HCT116 (cell line): ENCODE data around the gene ZNF483. TPM values are rescaled to one million over a fixed set of nuclear protein-coding genes. Genes with fewer than 3 reads are reported as not detected.
A peak's percentile ranks its signal among the peaks of the same experiment; 100 is the strongest.
"Not testable (repeated sequence)": the region's sequence is repeated elsewhere in the genome, so short reads cannot be mapped to it uniquely, and the experiment has no call there.

Experiments
- ATAC-seq: fragments of 200-7000 bp; cut with Tn5 transposase; 2 replicates; pipeline ENCODE4 v1.9.1; 2020; ENCODE audit warnings: mild to moderate bottlenecking, moderate library complexity
- BruUV-seq: library from RNA; stranded (reverse); fragments of 400-500 nt; replicated peaks from 2 replicates; lab custom pipeline; 2021; lab: Mats Ljungman, UMichigan
- CTCF ChIA-PET: fragments of 300-600 bp; sonication (Branson Sonifier 250); formaldehyde crosslinking; loops from one replicate; lab custom pipeline; 2021; ENCODE audit warnings: antibody characterized with exemption; lab: Charles Lee
- POLR2A ChIA-PET: fragments of 300-600, 350-600 bp; sonication (Branson Sonifier 250); formaldehyde crosslinking; loops from one replicate; lab custom pipeline; 2021; ENCODE audit warnings: antibody characterized with exemption; lab: Charles Lee
- RAD21 ChIA-PET, 2 experiments: fragments of 300-600 bp; sonication (Branson Sonifier 250); formaldehyde crosslinking; loops; one replicate each; lab custom pipeline; 2023; ENCODE audit warnings: low total read pairs in 2 of 2; ENCODE audit not compliant: uncharacterized antibody in 2 of 2, unreplicated experiment in 2 of 2, low non-redundant PET in 1 of 2; lab: Charles Lee
- DNase-seq: peaks from one replicate; pipeline ENCODE4 v3.0.0-alpha.2; 2010; ENCODE audit warnings: low read depth, low spot score
- H2AFZ ChIP-seq: fragments of 200-600 bp; shearing (Covaris generic), sonication (generic); 2 replicates; pipeline ENCODE4 v1.6.1; 2017; ENCODE audit warnings: low read depth, mixed run types, mixed read lengths, antibody characterized with exemption, low read length; ENCODE audit not compliant: poor library complexity, severe bottlenecking
- H3K27ac ChIP-seq: 2 replicates; pipeline ENCODE4 v1.5.1; 2012; ENCODE audit warnings: low read depth, low read length
- H3K27me3 ChIP-seq: fragments of 200-600 bp; sonication (generic); 2 replicates; pipeline ENCODE4 v1.6.1; 2016; ENCODE audit warnings: mixed run types, low read length, mixed read lengths; ENCODE audit not compliant: insufficient read depth
- H3K36me3 ChIP-seq, 2 experiments: fragments of 200-500 bp in 1 of 2; fragments of 200-600 bp in 1 of 2; sonication (Bioruptor generic) in 1 of 2; sonication (generic) in 1 of 2; 2 replicates each; pipeline versions ENCODE4 v1.5.1 to v1.6.1; 2014 to 2016; ENCODE audit warnings: low read length in 2 of 2, inconsistent platforms in 1 of 2, mixed read lengths in 1 of 2, mixed run types in 1 of 2; ENCODE audit not compliant: insufficient read depth in 2 of 2, control insufficient read depth in 1 of 2
- H3K4me1 ChIP-seq, 2 experiments: fragments of 200-600 bp in 1 of 2; sonication (generic) in 1 of 2; 2 replicates each; pipeline versions ENCODE4 v1.5.1 to v1.6.1; 2012 to 2017; ENCODE audit warnings: low read length in 2 of 2, inconsistent platforms in 1 of 2, mild to moderate bottlenecking in 1 of 2, mixed read lengths in 1 of 2, mixed run types in 1 of 2, moderate library complexity in 1 of 2; ENCODE audit not compliant: insufficient read depth in 2 of 2, control insufficient read depth in 1 of 2
- H3K4me2 ChIP-seq: fragments of 200-600 bp; sonication (generic); 2 replicates; pipeline ENCODE4 v1.6.1; 2017; ENCODE audit warnings: mixed run types, low read length, mixed read lengths
- H3K4me3 ChIP-seq, 2 experiments: fragments of 200-600 bp in 1 of 2; sonication (generic) in 1 of 2; replicated peaks in 1 of 2; 2 replicates each; pipeline ENCODE4 v1.5.1; 2011 to 2016; ENCODE audit warnings: low read length in 2 of 2, control low read depth in 1 of 2, low read depth in 1 of 2, mild to moderate bottlenecking in 1 of 2, mixed read lengths in 1 of 2, mixed run types in 1 of 2
- H3K79me2 ChIP-seq: fragments of 200-600 bp; sonication (generic); 2 replicates; pipeline ENCODE4 v1.6.1; 2017; ENCODE audit warnings: mild to moderate bottlenecking, mixed run types, low read length, moderate library complexity, mixed read lengths; ENCODE audit not compliant: insufficient read depth
- H3K9ac ChIP-seq: fragments of 200-600 bp; sonication (generic); 2 replicates; pipeline ENCODE4 v1.6.1; 2016; ENCODE audit warnings: low read length, mixed read lengths
- H3K9me2 ChIP-seq: fragments of 200-600 bp; sonication (generic), shearing (Covaris generic); 2 replicates; pipeline ENCODE4 v1.6.1; 2017; ENCODE audit warnings: mixed run types, mild to moderate bottlenecking, moderate library complexity; ENCODE audit not compliant: insufficient read depth
- H3K9me3 ChIP-seq, 2 experiments: fragments of 200-500 bp in 1 of 2; fragments of 200-600 bp in 1 of 2; sonication (Bioruptor generic) in 1 of 2; sonication (generic) in 1 of 2; 2 replicates each; pipeline ENCODE4 v1.6.1; 2014 to 2017; ENCODE audit warnings: low read length in 2 of 2, mixed read lengths in 2 of 2, inconsistent platforms in 1 of 2, low read depth in 1 of 2, mild to moderate bottlenecking in 1 of 2, mixed run types in 1 of 2, moderate library complexity in 1 of 2; ENCODE audit not compliant: control insufficient read depth in 1 of 2, insufficient read depth in 1 of 2
- H4K20me1 ChIP-seq: fragments of 200-600 bp; sonication (generic), shearing (Covaris generic); 2 replicates; pipeline ENCODE4 v1.6.1; 2017; ENCODE audit warnings: mixed run types, mild to moderate bottlenecking, moderate library complexity; ENCODE audit not compliant: insufficient read depth
- ATF3 ChIP-seq: IDR thresholded peaks from 2 replicates; pipeline ENCODE4 v1.6.1; 2012
- CBX3 ChIP-seq: IDR thresholded peaks from 2 replicates; pipeline ENCODE4 v1.6.1; 2012; ENCODE audit warnings: low read depth
- CEBPB ChIP-seq: IDR thresholded peaks from 2 replicates; pipeline ENCODE4 v1.6.1; 2012; ENCODE audit warnings: low read depth
- CTCF ChIP-seq, 3 experiments: fragments of 200-600 bp in 1 of 3; sonication (generic) in 1 of 3; IDR thresholded peaks in 2 of 3; conservative IDR thresholded peaks in 1 of 3; 2 replicates each; pipeline ENCODE4 v1.5.1; 2012 to 2017; ENCODE audit warnings: low read depth in 2 of 3, low read length in 2 of 3, antibody characterized with exemption in 1 of 3, borderline replicate concordance in 1 of 3, control low read depth in 1 of 3, mild to moderate bottlenecking in 1 of 3, mixed read lengths in 1 of 3, mixed run types in 1 of 3, moderate library complexity in 1 of 3; ENCODE audit not compliant: insufficient read depth in 1 of 3
- EZH2 ChIP-seq: fragments of 200-600 bp; sonication (generic); IDR thresholded peaks from 2 replicates; pipeline ENCODE4 v1.6.1; 2017; ENCODE audit warnings: antibody characterized with exemption, mixed run types
- EZH2phosphoT487 ChIP-seq: fragments of 200-600 bp; IDR thresholded peaks from 2 replicates; pipeline ENCODE4 v1.6.1; 2018; ENCODE audit warnings: antibody characterized with exemption, borderline replicate concordance
- FOSL1 ChIP-seq: IDR thresholded peaks from 2 replicates; pipeline ENCODE4 v1.6.1; 2012; ENCODE audit warnings: low read depth
- JUND ChIP-seq: IDR thresholded peaks from 2 replicates; pipeline ENCODE4 v1.6.1; 2012
- MAX ChIP-seq: IDR thresholded peaks from 2 replicates; pipeline ENCODE4 v1.6.1; 2012
- POLR2AphosphoS5 ChIP-seq: IDR thresholded peaks from 2 replicates; pipeline ENCODE4 v1.6.1; 2011; ENCODE audit warnings: mild to moderate bottlenecking, low read depth, low read length, moderate library complexity
- RAD21 ChIP-seq: IDR thresholded peaks from 2 replicates; pipeline ENCODE4 v1.6.1; 2012; ENCODE audit warnings: low read depth, mild to moderate bottlenecking
- SRF ChIP-seq: IDR thresholded peaks from 2 replicates; pipeline ENCODE4 v1.6.1; 2012; ENCODE audit warnings: low read depth
- TCF7L2 ChIP-seq: IDR thresholded peaks from 2 replicates; pipeline ENCODE4 v1.7.0; 2011; ENCODE audit warnings: borderline replicate concordance, inconsistent platforms; ENCODE audit not compliant: insufficient read depth, insufficient read length; ENCODE audit errors: extremely low read depth
- YY1 ChIP-seq: IDR thresholded peaks from 2 replicates; pipeline ENCODE4 v1.6.1; 2011; ENCODE audit warnings: low read length, low read depth, moderate library complexity, mild to moderate bottlenecking; ENCODE audit not compliant: insufficient replicate concordance; ENCODE audit errors: extremely low read depth
- ZBTB33 ChIP-seq: IDR thresholded peaks from 2 replicates; pipeline ENCODE4 v1.6.1; 2011; ENCODE audit warnings: mild to moderate bottlenecking, low read length, moderate library complexity; ENCODE audit not compliant: insufficient replicate concordance; ENCODE audit errors: extremely low read depth
- intact Hi-C: fragments of 100-400 bp; cut with micrococcal nuclease; formaldehyde crosslinking; loops from 2 replicates; pipeline ENCODE4 v1.10.0; 2022
- total RNA-seq: library from RNA; stranded (reverse); gene quantifications from one replicate; pipeline ENCODE4 v1.2.1, GENCODE V29; 2021; ENCODE audit not compliant: unreplicated experiment

Gene ZNF483
- total RNA-seq, 1 experiment from 2014 or later: 5.0 TPM

- H3K9ac ChIP-seq, H3K27ac ChIP-seq, H3K36me3 ChIP-seq, H3K27me3 ChIP-seq, H3K4me1 ChIP-seq, H3K4me3 ChIP-seq, BruUV-seq, H3K4me2 ChIP-seq, RAD21 ChIA-PET, H3K9me3 ChIP-seq, DNase-seq, ATAC-seq, POLR2A ChIA-PET, H3K9me2 ChIP-seq, H2AFZ ChIP-seq, intact Hi-C loops, H4K20me1 ChIP-seq, H3K79me2 ChIP-seq, CTCF ChIA-PET: not testable (repeated sequence)
Measured at GRCh38 chr9:111617349-111617748, 92.4 kb downstream of the ZNF483 start.

GRCh38 chr9:111621895-111622480, 97.0 kb downstream of the ZNF483 start:
- ChIA-PET POLR2A (interaction anchor here (0.7 to 1.7 kb wide), 3 partner anchors 9 to 23 kb away, joined by 3 to 13 read pairs (median 3); partner anchors contain the start of gene DNAJC25), RAD21 (interaction anchor here (0.6 to 1.6 kb wide), 3 partner anchors 23 to 24 kb away, joined by 3 to 11 read pairs (median 3); partner anchors contain the start of gene PTGR1 (in 2 of the 2)), CTCF (interaction anchor here (0.7 to 2.4 kb wide), 11 partner anchors 9 to 452 kb away, joined by 3 to 38 read pairs (median 3); partner anchors contain the start of genes DNAJC25 and PTGR1)
- intact Hi-C loops: loop anchor here (1.0 to 5.0 kb wide), 2 partner anchors 25 to 985 kb away; no protein-coding TSS in a partner anchor
- no peak overlapping the region for H3K9ac ChIP-seq
- no peaks in the 10 kb centered on the region for H3K9me3 ChIP-seq
- H3K4me3 ChIP-seq: no peak overlapping the region
- H3K4me1 ChIP-seq: peaks cover 7 to 10% of the 10 kb centered on the region in 2 experiments
- 0 out of 2 replicates have a peak overlapping the region, but pooled peaks have one; percentile 20 for H3K4me2 ChIP-seq
- peak; percentile 99 for ATAC-seq
- peak; percentile 39 for DNase-seq
- no peaks in the 10 kb centered on the region for H3K9me2 ChIP-seq
- no peaks in the 10 kb centered on the region for H4K20me1 ChIP-seq
- H3K27me3 ChIP-seq: no peaks in the 10 kb centered on the region
- H3K27ac ChIP-seq: no peak overlapping the region
- no peaks in the 10 kb centered on the region for H3K36me3 ChIP-seq
- no peaks in the 10 kb centered on the region for H3K79me2 ChIP-seq
- TF ChIP-seq ZBTB33 (no peak), RAD21 (peak; percentile 84), POLR2AphosphoS5 (no peak), EZH2 (no peak), SRF (no peak), FOSL1 (no peak), TCF7L2 (no peak), CBX3 (no peak), CTCF (IDR thresholded peaks at IDR 0.05 in 2 of 3, conservative IDR thresholded peaks at IDR 0.05 in 1 of 3; ENCODE audit: borderline replicate concordance in 1 of 3, insufficient read depth in 1 of 3, low read depth in 2 of 3, low read length in 2 of 3) (peak; percentile 79 to 96 (median 95)), JUND (no peak), ATF3 (no peak), EZH2phosphoT487 (no peak), MAX (no peak), CEBPB (no peak), YY1 (peak; percentile 28)
- BruUV-seq: no TSS peak
- peak overlapping the region; percentile 78 for H2AFZ ChIP-seq
